Smooth muscle cell (in vitro differentiated cells): ENCODE measurements around the gene SMAD9. TPM values are rescaled to one million over a fixed set of nuclear protein-coding genes. Genes with fewer than 3 reads are reported as not detected.

ENCODE experiments used
- DNase-seq: peaks from one replicate; lab custom pipeline; 2025; ENCODE audit not compliant: unreplicated experiment; lab: John Stamatoyannopoulos, UW
- H2AFZ ChIP-seq: fragments of 200-600 bp; sonication (generic); 2 replicates; pipeline ENCODE4 v1.6.0; 2016; ENCODE audit warnings: antibody characterized with exemption, low read depth, mild to moderate bottlenecking
- H3F3A ChIP-seq: fragments of 200-600 bp; sonication (generic); 2 replicates; pipeline ENCODE4 v1.6.0; 2017; ENCODE audit warnings: antibody characterized with exemption, low read depth
- H3K27ac ChIP-seq: fragments of 200-600 bp; sonication (generic); 2 replicates; pipeline ENCODE4 v1.5.1; 2016; ENCODE audit warnings: low read depth, mild to moderate bottlenecking
- H3K27me3 ChIP-seq: fragments of 200-600 bp; sonication (generic); 2 replicates; pipeline ENCODE4 v1.6.1; 2016; ENCODE audit warnings: low read depth, mild to moderate bottlenecking
- H3K36me3 ChIP-seq: fragments of 200-600 bp; sonication (generic); 2 replicates; pipeline ENCODE4 v1.5.1; 2016; ENCODE audit warnings: low read depth
- H3K4me1 ChIP-seq: fragments of 200-600 bp; sonication (generic); 2 replicates; pipeline ENCODE4 v1.5.1; 2016; ENCODE audit warnings: low read depth
- H3K4me2 ChIP-seq: fragments of 200-600 bp; sonication (generic); 2 replicates; pipeline ENCODE4 v1.6.0; 2016; ENCODE audit warnings: mild to moderate bottlenecking
- H3K4me3 ChIP-seq: fragments of 200-600 bp; sonication (generic); 2 replicates; pipeline ENCODE4 v1.5.1; 2016; ENCODE audit warnings: mild to moderate bottlenecking
- H3K79me2 ChIP-seq: fragments of 200-600 bp; sonication (generic); 2 replicates; pipeline ENCODE4 v1.6.0; 2016; ENCODE audit warnings: low read depth, mild to moderate bottlenecking
- H3K9ac ChIP-seq: fragments of 200-600 bp; sonication (generic); 2 replicates; pipeline ENCODE4 v1.6.0; 2016; ENCODE audit warnings: low read depth
- H3K9me3 ChIP-seq: fragments of 200-600 bp; sonication (generic); replicated peaks from 2 replicates; pipeline ENCODE4 v1.5.1; 2016; ENCODE audit warnings: low read depth
- H4K20me1 ChIP-seq: fragments of 200-600 bp; sonication (generic); 2 replicates; pipeline ENCODE4 v1.6.0; 2016; ENCODE audit warnings: low read depth
- CTCF ChIP-seq: fragments of 200-600 bp; sonication (generic); IDR thresholded peaks from 2 replicates; pipeline ENCODE4 v1.5.1; 2017; ENCODE audit warnings: borderline replicate concordance, mild to moderate bottlenecking, antibody characterized with exemption; ENCODE audit not compliant: insufficient read depth, poor library complexity, severe bottlenecking
- WGBS: methylation state at CpG from one replicate; pipeline ENCODE4 v1.1.7; 2016; ENCODE audit warnings: low lambda C conversion rate; 5-methylcytosine and 5-hydroxymethylcytosine counted together
- polyA plus RNA-seq: library from polyadenylated mRNA; unstranded; fragments of >200 nt; fragmentation: Nextera tagmentation; extraction: Ambion mirVana; gene quantifications from 2 replicates; pipeline ENCODE4 v1.2.1, GENCODE V29; 2016
- total RNA-seq: library from RNA; depleted of rRNA; stranded (reverse); fragments of >200 nt; gene quantifications from 2 replicates; pipeline ENCODE4 v1.2.3, GENCODE V29; 2014

SMAD9 gene
- total and polyA plus RNA-seq, 2 experiments from 2014 or later: 6.6 to 7.1 TPM

GRCh38 chr13:36831291-36831690 is 88.7 kb downstream of the SMAD9 start:
- no peak overlapping the region for H3K4me2 ChIP-seq
- no peaks in the 10 kb centered on the region for H3K79me2 ChIP-seq
- H3K9me3 ChIP-seq: no peaks in the 10 kb centered on the region
- H3K27me3 ChIP-seq: no peaks in the 10 kb centered on the region
- no peaks in the 10 kb centered on the region for H3F3A ChIP-seq
- WGBS: 100% methylated on average over 3 of the region's 3 CpGs
- H3K36me3 ChIP-seq: peaks cover under 1% of the 10 kb centered on the region
- H2AFZ ChIP-seq: no peak overlapping the region
- no peaks in the 10 kb centered on the region for H3K4me1 ChIP-seq
- H3K4me3 ChIP-seq: no peak overlapping the region
- no peaks in the 10 kb centered on the region for H4K20me1 ChIP-seq
- H3K27ac ChIP-seq: no peak overlapping the region
- no peak for DNase-seq
- H3K9ac ChIP-seq: no peak overlapping the region
- TF ChIP-seq CTCF: no peak

- TF ChIP-seq CTCF: no peak
- H4K20me1 ChIP-seq: no peaks in the 10 kb centered on the region
- H3K27ac ChIP-seq: no peak overlapping the region
- no peaks in the 10 kb centered on the region for H3K9me3 ChIP-seq
- H3K4me2 ChIP-seq: no peak overlapping the region
- no peak overlapping the region for H2AFZ ChIP-seq
- WGBS: 96% methylated on average over 1 of the region's 1 CpG
- H3K27me3 ChIP-seq: no peaks in the 10 kb centered on the region
- H3K79me2 ChIP-seq: peaks cover 2% of the 10 kb centered on the region
- peaks cover 3% of the 10 kb centered on the region for H3K36me3 ChIP-seq
- no peak overlapping the region for H3K4me3 ChIP-seq
- no peak overlapping the region for H3K9ac ChIP-seq
- no peaks in the 10 kb centered on the region for H3K4me1 ChIP-seq
- H3F3A ChIP-seq: no peaks in the 10 kb centered on the region
- DNase-seq: no peak
Measured at GRCh38 chr13:36829753-36830152, 90.3 kb downstream of the SMAD9 start.

GRCh38 chr13:36822785-36823184 is 97.3 kb downstream of the SMAD9 start:
- no peak for TF ChIP-seq CTCF
- peaks cover 6% of the 10 kb centered on the region for H4K20me1 ChIP-seq
- DNase-seq: no peak
- WGBS: 18% methylated on average over 3 of the region's 3 CpGs
- H3K4me2 ChIP-seq: no peak overlapping the region
- H3F3A ChIP-seq: no peaks in the 10 kb centered on the region
- H3K27me3 ChIP-seq: no peaks in the 10 kb centered on the region
- no peaks in the 10 kb centered on the region for H3K9me3 ChIP-seq
- H3K27ac ChIP-seq: no peak overlapping the region
- no peak overlapping the region for H3K9ac ChIP-seq
- H3K4me1 ChIP-seq: peaks cover 10% of the 10 kb centered on the region
- no peak overlapping the region for H3K4me3 ChIP-seq
- H3K36me3 ChIP-seq: peaks cover 3% of the 10 kb centered on the region
- H3K79me2 ChIP-seq: peaks cover 46% of the 10 kb centered on the region
- no peak overlapping the region for H2AFZ ChIP-seq

- 83% methylated on average over 4 of the region's 4 CpGs for WGBS
- H3K9ac ChIP-seq: no peak overlapping the region
Measured at GRCh38 chr13:36820222-36820621, 99.8 kb downstream of the SMAD9 start.

More at GRCh38 chr13:36820222-36820621, 99.8 kb downstream of the SMAD9 start:
- Histone ChIP-seq H3K4me1 (peaks cover 10% of the 10 kb centered on the region), H4K20me1 (peaks cover 6% of the 10 kb centered on the region), H3K4me3 (peak overlapping the region; percentile 73), H2AFZ (peak overlapping the region; percentile 98), H3F3A (no peaks in the 10 kb centered on the region), H3K27me3 (no peaks in the 10 kb centered on the region), H3K9me3 (no peaks in the 10 kb centered on the region), H3K4me2 (peak overlapping the region; percentile 90), H3K36me3 (no peaks in the 10 kb centered on the region), H3K27ac (no peak overlapping the region), H3K79me2 (peaks cover 46% of the 10 kb centered on the region)
- TF ChIP-seq CTCF: no peak
- no peak for DNase-seq
